ENCODE results near the gene ING4. TPM values are rescaled to one million over a fixed set of nuclear protein-coding genes. Genes with fewer than 3 reads are reported as not detected.
A peak's percentile ranks its signal among the peaks of the same experiment; 100 is the strongest.

Gene ING4
- total and polyA plus RNA-seq, 2 donors, result 66.2 to 66.4 TPM

- DNase-seq (ENCODE audit: extremely low spot score), result no peak
- 60% methylated on average over 7 of the region's 7 CpGs for WGBS
- Histone ChIP-seq H3K4me1 (ENCODE audit: insufficient read depth) (peaks cover 3% of the 10 kb centered on the region), H3K4me3 (ENCODE audit: low read depth, low read length) (no peak overlapping the region), H3K36me3 (ENCODE audit: insufficient read depth) (no peaks in the 10 kb centered on the region), H3K27ac (ENCODE audit: low read depth) (peak overlapping the region; percentile 89)
Observed at GRCh38 chr12:6614513-6615172, 48.3 kb downstream of the ING4 start.

- 3% methylated on average over 21 of the region's 21 CpGs for WGBS
Observed at GRCh38 chr12:6613776-6614512, 49.0 kb downstream of the ING4 start.

GRCh38 chr12:6613015-6613775 is 49.7 kb downstream of the ING4 start:
- peak overlapping the region; percentile 0 for H3K4me3 ChIP-seq (ENCODE audit: low read depth, low read length)
- peaks cover 3% of the 10 kb centered on the region for H3K4me1 ChIP-seq (ENCODE audit: insufficient read depth)
- 1% methylated on average over 17 of the region's 17 CpGs for WGBS
- H3K36me3 ChIP-seq (ENCODE audit: insufficient read depth), result no peaks in the 10 kb centered on the region
- H3K27ac ChIP-seq (ENCODE audit: low read depth), result peak overlapping the region; percentile 83
- DNase-seq (ENCODE audit: extremely low spot score), result peak; percentile 80

More at GRCh38 chr12:6613776-6614512, 49.0 kb downstream of the ING4 start:
- DNase-seq (ENCODE audit: extremely low spot score), result peak; percentile 96
- peak overlapping the region; percentile 89 for H3K27ac ChIP-seq (ENCODE audit: low read depth)
- no peaks in the 10 kb centered on the region for H3K36me3 ChIP-seq (ENCODE audit: insufficient read depth)
- H3K4me1 ChIP-seq (ENCODE audit: insufficient read depth), result peaks cover 3% of the 10 kb centered on the region
- H3K4me3 ChIP-seq (ENCODE audit: low read depth, low read length), result no peak overlapping the region

- DNase-seq (ENCODE audit: extremely low spot score), result no peak
- Histone ChIP-seq H3K4me1 (ENCODE audit: insufficient read depth) (peaks cover 3% of the 10 kb centered on the region), H3K36me3 (ENCODE audit: insufficient read depth) (no peaks in the 10 kb centered on the region), H3K4me3 (ENCODE audit: low read depth, low read length) (no peak overlapping the region), H3K27ac (ENCODE audit: low read depth) (peak overlapping the region; percentile 83)
- 21% methylated on average over 7 of the region's 7 CpGs for whole genome bisulfite sequencing
Observed at GRCh38 chr12:6612652-6613014, 50.3 kb downstream of the ING4 start.

DNA sequence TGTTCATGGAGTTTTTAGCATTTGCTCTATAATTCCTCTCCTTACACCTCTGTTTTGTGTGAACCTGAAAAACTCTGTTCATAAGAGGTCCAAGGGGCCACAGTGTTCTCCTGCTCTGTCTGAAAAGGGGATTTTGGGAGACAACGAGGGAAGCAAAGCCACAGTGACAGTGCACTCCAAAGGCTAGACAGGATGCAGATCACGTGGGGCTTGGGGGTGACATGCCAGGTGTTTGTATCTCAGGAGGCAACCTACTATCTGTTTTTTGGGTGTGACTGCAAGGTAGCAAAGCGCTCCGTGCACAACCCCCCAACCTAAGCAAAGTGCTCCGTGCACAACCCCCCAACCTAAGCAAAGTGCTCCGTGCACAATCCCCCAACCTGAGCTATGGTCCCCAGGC is 50.7 kb downstream of the ING4 start:
- no peak for DNase-seq (ENCODE audit: extremely low spot score)
- Histone ChIP-seq H3K27ac (ENCODE audit: low read depth) (peak overlapping the region; percentile 48), H3K4me1 (ENCODE audit: insufficient read depth) (peaks cover 3% of the 10 kb centered on the region), H3K4me3 (ENCODE audit: low read depth, low read length) (no peak overlapping the region), H3K36me3 (ENCODE audit: insufficient read depth) (no peaks in the 10 kb centered on the region)
- WGBS, result 53% methylated on average over 6 of the region's 6 CpGs

DNA sequence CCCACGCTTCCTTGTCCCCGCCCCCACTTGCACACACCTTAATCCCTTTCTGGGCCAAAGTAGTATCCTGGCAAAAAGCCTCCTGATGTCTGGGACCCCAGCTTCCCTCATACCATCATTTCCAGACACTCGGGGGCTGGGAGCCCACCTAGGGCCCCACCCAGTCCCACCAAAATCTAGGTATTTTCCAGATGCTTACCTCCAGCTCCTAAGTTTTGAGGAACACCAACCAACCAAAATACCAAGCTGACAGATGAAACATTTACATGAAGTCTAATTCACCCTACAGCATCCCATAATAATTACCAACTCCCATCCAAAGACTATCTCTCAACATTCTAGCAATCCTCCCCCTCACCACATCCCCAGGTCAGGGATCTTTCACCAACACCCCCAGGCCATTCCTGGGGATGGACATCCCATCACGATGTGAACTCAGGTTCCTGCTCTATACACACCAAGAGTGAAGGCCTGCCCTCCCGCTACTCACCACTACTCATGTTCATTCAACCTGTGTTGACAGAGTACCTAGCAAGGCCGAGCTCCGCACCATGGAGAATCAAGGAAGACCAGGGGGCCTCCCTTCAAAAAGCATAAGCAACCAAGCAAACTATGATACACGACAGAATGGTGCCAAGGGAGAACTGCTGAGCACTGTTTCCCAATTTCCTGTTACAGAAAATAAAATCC is 54.2 kb downstream of the ING4 start:
- Histone ChIP-seq H3K36me3 (ENCODE audit: insufficient read depth) (no peaks in the 10 kb centered on the region), H3K4me1 (ENCODE audit: insufficient read depth) (peaks cover 3% of the 10 kb centered on the region), H3K27ac (ENCODE audit: low read depth) (peak overlapping the region; percentile 64), H3K4me3 (ENCODE audit: low read depth, low read length) (no peak overlapping the region)
- DNase-seq (ENCODE audit: extremely low spot score), result no peak
- WGBS, result 55% methylated on average over 8 of the region's 8 CpGs

- H3K4me1 ChIP-seq (ENCODE audit: insufficient read depth), result peaks cover 3% of the 10 kb centered on the region
- H3K36me3 ChIP-seq (ENCODE audit: insufficient read depth), result no peaks in the 10 kb centered on the region
- peak overlapping the region; percentile 76 for H3K27ac ChIP-seq (ENCODE audit: low read depth)
- no peak for DNase-seq (ENCODE audit: extremely low spot score)
- H3K4me3 ChIP-seq (ENCODE audit: low read depth, low read length), result no peak overlapping the region
- WGBS, result 4% methylated on average over 8 of the region's 8 CpGs
Observed at GRCh38 chr12:6607751-6608591, 54.9 kb downstream of the ING4 start.

- no peak for DNase-seq (ENCODE audit: extremely low spot score)
- H3K36me3 ChIP-seq (ENCODE audit: insufficient read depth), result no peaks in the 10 kb centered on the region
- no peaks in the 10 kb centered on the region for H3K4me1 ChIP-seq (ENCODE audit: insufficient read depth)
- peak overlapping the region; percentile 94 for H3K4me3 ChIP-seq (ENCODE audit: low read depth, low read length)
- 2% methylated on average over 67 of the region's 70 CpGs for WGBS
- H3K27ac ChIP-seq (ENCODE audit: low read depth), result peak overlapping the region; percentile 95
Observed at GRCh38 chr12:6606331-6607131, 56.4 kb downstream of the ING4 start.

DNA sequence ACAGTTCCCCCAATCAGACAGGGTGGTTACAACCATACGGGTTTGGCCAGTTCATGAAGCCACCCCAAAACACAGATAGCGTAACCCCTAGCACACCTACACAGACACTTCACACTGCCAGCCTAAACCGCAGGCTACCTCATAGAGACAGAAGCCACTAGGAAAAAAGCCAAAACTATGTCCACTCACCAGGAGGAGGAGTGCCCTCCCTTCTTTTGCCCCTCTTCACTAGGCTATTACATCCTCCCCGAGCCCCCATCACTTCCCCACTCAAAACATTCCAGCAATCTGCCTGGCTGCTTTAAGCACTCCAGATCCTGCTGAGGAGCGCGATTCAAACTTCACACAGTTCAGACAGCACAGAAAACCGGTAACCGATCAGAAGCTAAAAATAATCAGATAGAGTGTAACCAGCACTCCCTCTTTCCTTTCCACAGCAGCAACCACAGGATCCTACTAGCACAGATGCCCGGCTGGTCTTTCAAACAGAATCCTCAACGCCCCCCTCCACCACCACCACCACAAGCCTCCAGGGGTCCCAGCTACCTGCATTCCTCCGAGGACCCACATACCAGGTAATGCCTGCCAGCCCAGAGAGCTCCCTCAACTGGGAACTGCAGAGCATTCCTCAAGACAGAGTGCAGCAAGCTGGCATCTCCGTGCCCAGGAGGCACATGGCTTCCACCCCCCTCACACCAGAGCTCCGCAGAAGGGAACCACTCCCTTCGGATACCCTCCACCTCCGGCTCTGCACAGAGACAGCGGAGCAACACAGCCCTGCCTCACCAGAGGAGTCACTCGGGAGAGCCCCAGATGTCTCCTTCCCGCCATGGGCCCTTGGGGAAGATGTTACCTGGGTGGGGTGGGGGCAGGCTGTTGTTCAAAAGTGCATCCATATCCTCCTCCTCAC is 57.2 kb downstream of the ING4 start:
- WGBS, result 4% methylated on average over 18 of the region's 18 CpGs
- H3K4me1 ChIP-seq (ENCODE audit: insufficient read depth), result no peaks in the 10 kb centered on the region

DNA sequence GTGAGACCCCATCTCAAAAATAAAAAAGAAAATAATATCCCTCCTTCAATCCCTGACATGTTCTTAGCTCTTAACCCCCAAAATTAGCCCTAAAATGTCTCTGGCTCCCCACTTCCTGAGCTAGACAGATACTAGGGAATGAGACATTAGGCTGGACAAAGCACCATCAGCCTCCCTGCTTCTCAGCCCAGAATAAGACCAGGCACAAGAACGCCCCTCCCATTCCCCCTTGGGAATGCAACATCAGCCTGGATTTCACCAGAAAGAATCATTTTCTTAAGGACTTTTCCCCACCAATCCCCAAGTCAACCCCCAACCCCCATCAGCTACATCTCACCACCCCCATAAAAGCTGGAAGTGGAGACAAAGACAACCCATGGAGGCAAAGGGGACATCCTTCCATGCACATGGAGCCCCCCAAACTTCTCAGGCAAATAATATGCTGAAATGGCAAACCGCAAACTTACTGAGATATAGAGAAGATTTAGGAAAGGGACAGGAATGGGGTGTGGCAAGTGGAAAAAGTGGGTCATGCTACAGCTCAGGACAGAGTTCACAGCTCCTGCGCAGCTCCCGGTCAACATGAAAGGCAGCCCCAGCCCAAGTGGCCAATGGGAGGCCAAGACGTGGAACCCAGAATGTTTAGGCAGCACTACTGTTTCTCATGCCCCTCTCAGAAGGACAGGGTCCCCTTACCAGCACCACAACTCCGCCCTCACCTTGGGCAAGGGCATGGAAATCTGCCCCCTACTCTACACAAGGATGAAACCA is 58.5 kb downstream of the ING4 start:
- Histone ChIP-seq H3K36me3 (ENCODE audit: insufficient read depth) (peaks cover 8% of the 10 kb centered on the region), H3K4me1 (ENCODE audit: insufficient read depth) (no peaks in the 10 kb centered on the region), H3K4me3 (ENCODE audit: low read depth, low read length) (peak overlapping the region; percentile 94), H3K27ac (ENCODE audit: low read depth) (no peak overlapping the region)
- no peak for DNase-seq (ENCODE audit: extremely low spot score)
- WGBS, result 42% methylated on average over 6 of the region's 6 CpGs

More for the DNA sequence above, 57.2 kb downstream of the ING4 start:
- DNase-seq (ENCODE audit: extremely low spot score), result no peak
- Histone ChIP-seq H3K4me3 (ENCODE audit: low read depth, low read length) (peak overlapping the region; percentile 94), H3K36me3 (ENCODE audit: insufficient read depth) (no peaks in the 10 kb centered on the region), H3K27ac (ENCODE audit: low read depth) (peak overlapping the region; percentile 35)

- H3K27ac ChIP-seq (ENCODE audit: low read depth), result no peak overlapping the region
- peak overlapping the region; percentile 1 for H3K4me3 ChIP-seq (ENCODE audit: low read depth, low read length)
- no peaks in the 10 kb centered on the region for H3K4me1 ChIP-seq (ENCODE audit: insufficient read depth)
- DNase-seq (ENCODE audit: extremely low spot score), result no peak
- 12% methylated on average over 6 of the region's 6 CpGs for WGBS
- H3K36me3 ChIP-seq (ENCODE audit: insufficient read depth), result peaks cover 10% of the 10 kb centered on the region
Observed at GRCh38 chr12:6603095-6603567, 59.8 kb downstream of the ING4 start.

Data from urinary bladder (tissue), 4 donors.